H1 (cell line): ENCODE measurements around the gene RALGAPA2. TPM values are rescaled to one million over a fixed set of nuclear protein-coding genes. Genes with fewer than 3 reads are reported as not detected.

ENCODE experiments used
- CBX5 ChIP-seq: fragments of 300-800, 300-1000 bp; sonication (generic); IDR thresholded peaks from 2 replicates; pipeline ENCODE4 v1.7.1; 2016; ENCODE audit warnings: antibody characterized with exemption, low read length, low read depth
- EZH2 ChIP-seq: fragments of 200-600 bp; sonication (generic); IDR thresholded peaks from 2 replicates; pipeline ENCODE4 v1.7.1; 2012; ENCODE audit warnings: low read depth, mild to moderate bottlenecking, moderate library complexity, low read length, inconsistent platforms; ENCODE audit not compliant: severe bottlenecking
- KDM1A ChIP-seq: fragments of 200-600, 300-600 bp; sonication (generic); IDR thresholded peaks from 2 replicates; pipeline ENCODE4 v1.7.1; 2016; ENCODE audit warnings: mild to moderate bottlenecking, low read length, borderline replicate concordance
- RNF2 ChIP-seq: fragments of 200-900, 300-1000 bp; sonication (generic); IDR thresholded peaks from 2 replicates; pipeline ENCODE4 v1.7.1; 2016; ENCODE audit warnings: borderline replicate concordance, low read depth, mild to moderate bottlenecking, antibody characterized with exemption, low read length; ENCODE audit not compliant: poor library complexity, severe bottlenecking; ENCODE audit errors: missing control alignments
- SP2 ChIP-seq: IDR thresholded peaks from 2 replicates; pipeline ENCODE4 v1.6.1; 2012; ENCODE audit warnings: mild to moderate bottlenecking, low read length, inconsistent platforms
- SRF ChIP-seq: IDR thresholded peaks from 2 replicates; pipeline ENCODE4 v1.6.1; 2011; ENCODE audit warnings: mild to moderate bottlenecking, low read depth, low read length, moderate library complexity
- TBP ChIP-seq: IDR thresholded peaks from 2 replicates; pipeline ENCODE4 v1.6.1; 2011; ENCODE audit warnings: low read depth, low read length, improper control_type of control experiment
- polyA plus RNA-seq, 7 experiments: library from polyadenylated mRNA; depleted of rRNA in 3 of 7; stranded (reverse) in 5 of 7; unstranded in 2 of 7; fragments of >200 nt in 5 of 7; fragments of 200-250 nt in 2 of 7; gene quantifications; 1 replicate in 5 of 7; 2 replicates in 1 of 7; 4 replicates in 1 of 7; pipeline versions ENCODE4 v1.2.1 to v1.2.3, GENCODE V29; 2011 to 2013; ENCODE audit warnings: missing spikeins in 2 of 7, mixed read lengths in 2 of 7
- total RNA-seq: library from RNA; stranded (reverse); fragmentation: NEBNext Ultra II Directional; extraction: Animal tissue kit (Norgen Biotek cat#: 25700); gene quantifications from 2 replicates; pipeline ENCODE4 v1.2.1, GENCODE V29; 2021
- TF ChIP-seq, protein P1 (sequence below): IDR thresholded peaks from 2 replicates; pipeline ENCODE4 v1.6.1; 2012; ENCODE audit warnings: inconsistent platforms

The RALGAPA2 gene
- total and polyA plus RNA-seq, 2 of the 8 experiments (the other 6 are each of a cell fraction or from before 2014, with no cell fraction given), result 5.1 to 25.5 TPM

DNA sequence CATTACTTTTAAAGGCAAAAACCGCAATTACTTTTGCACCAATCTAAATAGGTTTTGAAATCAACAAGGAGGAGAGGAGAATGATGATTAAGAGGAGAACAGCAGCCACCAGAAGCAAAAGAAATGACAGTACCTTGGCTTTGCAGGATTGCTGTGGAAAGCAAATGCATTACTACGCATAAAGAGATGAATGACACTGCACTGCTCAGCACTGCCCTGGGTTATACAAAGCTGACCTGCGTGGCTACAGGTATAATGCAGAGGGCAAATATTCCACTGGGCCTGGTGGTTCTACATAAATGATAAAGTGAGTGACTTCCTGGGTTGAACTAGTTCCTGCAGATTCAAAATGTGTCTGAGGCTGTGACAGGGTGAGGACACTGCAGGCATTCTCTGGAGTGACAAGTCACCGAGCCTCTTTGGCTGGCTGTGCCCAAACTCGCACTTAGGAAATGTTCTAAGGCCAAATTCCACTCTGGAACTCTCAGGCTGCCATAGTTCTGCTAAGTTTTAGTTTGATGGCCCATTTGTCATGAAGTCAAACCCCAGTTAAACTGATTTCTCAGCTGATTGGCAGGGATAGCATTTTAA, 265.9 kb downstream of the RALGAPA2 start (continued):
- TF ChIP-seq TBP (no peak), SRF (no peak), KDM1A (no peak), CBX5 (no peak), SP2 (no peak), RNF2 (no peak), EZH2 (no peak)
- TF ChIP-seq, protein P1, sequence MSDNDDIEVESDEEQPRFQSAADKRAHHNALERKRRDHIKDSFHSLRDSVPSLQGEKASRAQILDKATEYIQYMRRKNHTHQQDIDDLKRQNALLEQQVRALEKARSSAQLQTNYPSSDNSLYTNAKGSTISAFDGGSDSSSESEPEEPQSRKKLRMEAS, result no peak
